Activated CD8-positive, alpha-beta memory T cell treated with anti-CD3 and anti-CD28 coated beads, Interleukin-2, amount 50 U/mL, for 48 hours (primary cell): Measurements from ENCODE around the gene TIMP1.
"Not testable (repeated sequence)": the region's sequence is repeated elsewhere in the genome, so short reads cannot be mapped to it uniquely, and the experiment has no call there.

Experiments used
- DNase-seq: peaks from one replicate; pipeline ENCODE4 v3.0.0-alpha.2; 2020

TIMP1 gene

DNA sequence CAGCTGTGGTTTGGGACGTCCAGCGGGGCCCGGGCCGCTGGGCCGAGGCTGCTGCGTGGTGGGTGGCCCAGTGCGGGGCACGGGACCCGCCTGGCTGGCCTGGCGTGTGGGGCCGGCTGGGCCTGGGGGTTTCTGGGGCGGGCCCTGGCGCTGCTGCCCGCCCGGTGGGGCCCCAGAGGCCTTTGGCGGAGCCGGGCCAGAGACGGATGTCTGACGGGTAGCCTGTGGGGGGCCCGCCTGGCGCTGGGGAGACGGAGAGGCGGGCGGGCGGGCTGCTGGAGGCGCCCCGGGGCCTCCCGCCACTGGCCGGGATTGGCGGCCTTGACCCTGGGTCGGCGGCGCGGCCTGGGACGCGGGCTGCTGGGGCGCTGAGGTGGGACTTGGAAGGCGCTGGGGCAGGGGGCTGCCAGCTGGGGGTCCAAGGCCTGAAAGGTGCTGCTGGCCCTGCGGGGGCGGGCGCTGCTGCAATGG is 8.1 kb upstream of the TIMP1 start:
- no peak for DNase-seq

DNA sequence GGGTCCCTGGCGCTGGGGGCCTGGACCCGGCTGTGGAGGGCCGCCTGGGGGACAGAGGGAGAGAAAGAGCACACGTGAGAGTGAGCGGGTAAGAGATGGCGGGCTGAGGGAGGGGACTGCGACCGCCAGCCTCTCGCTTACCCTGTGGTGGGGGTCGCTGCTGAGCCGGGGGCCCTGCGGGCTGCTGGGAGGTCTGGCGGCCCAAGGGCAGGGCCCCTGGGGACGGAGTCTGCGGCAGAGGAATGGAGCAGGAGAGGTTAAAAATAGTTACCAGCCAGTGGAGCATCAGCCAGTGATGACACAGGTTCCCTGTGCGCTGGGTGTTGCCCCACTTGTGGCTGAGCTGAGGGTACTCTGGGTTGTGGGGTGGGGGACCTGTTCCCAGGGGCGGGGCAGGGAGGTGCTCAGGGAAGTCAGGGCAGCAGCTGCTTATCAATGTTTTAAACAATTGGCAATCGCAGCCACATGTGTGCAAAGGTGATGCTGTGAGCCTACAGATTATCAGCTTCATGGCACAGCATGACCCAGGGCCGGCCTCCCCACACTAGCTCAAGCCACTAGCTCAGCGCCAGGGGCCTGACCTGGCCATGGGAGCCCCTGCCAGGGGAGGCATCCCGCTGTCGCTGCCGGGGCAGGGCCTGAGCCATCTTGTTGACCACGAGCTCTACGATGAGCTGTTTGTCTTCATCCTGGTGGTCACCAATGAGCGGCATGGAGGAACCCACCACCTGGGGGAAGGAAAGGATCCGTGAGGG is 7.5 kb upstream of the TIMP1 start:
- no peak for DNase-seq

DNA sequence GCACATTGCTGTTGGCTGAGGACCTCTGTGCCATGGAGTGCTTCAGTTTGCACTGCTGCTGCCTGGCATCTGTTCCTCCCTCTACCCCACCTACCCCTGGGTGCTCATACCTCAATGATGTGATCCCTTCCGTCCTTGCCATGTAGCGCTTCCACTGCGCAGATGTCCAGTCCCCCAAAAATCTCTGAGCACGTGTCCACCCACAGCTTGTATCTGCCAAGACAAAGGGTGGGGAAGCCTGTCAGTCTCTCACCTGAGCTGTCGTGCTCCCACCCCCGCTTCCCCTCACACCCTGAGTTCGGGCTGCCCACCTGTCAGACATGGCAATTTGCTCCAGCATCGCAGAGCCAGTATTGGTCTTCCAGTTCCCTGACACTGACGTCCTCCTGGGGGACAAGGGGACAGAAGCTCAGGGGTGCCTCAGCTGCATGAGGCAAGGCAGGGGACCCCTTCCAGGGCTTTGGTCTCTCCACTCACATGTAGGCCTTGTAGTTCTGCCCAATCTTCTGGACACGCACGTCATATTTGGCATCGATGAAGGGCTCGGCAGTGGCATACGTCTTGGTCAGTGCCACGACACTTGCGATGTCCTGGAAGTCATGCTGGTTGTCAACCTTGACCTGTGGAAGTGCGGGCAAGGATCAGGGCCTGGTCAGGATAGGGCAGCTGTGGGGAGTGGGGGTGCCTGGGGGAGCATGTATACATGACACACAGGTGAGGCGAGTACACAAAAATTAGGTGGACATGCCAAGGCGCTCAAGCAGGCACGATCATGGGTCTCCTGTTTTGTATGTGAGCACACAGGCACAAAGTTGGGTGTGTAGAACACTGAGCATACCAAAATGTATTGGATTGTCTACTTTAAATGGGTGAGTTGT is 6.0 kb upstream of the TIMP1 start:
- no peak for DNase-seq

DNA sequence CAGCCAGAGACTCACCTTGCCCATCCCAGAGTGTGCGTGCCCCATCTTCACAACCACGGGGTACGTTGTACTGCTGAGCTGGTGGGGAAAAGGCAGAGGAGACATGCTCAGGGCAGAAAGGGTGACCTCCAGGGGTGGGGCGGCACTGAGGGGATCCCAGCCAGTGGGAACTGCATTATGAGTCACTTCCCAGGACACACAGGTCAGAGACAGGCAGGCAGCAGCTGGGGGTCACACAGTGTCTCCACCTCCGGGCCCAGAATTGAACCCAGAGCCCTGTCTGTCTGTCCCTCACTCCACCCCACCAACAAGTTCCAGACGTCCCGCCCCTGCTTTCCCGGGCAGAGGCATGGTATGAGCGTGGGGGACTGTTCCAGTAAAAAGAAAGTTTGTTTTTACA is 4.8 kb upstream of the TIMP1 start:
- no peak for DNase-seq

DNA sequence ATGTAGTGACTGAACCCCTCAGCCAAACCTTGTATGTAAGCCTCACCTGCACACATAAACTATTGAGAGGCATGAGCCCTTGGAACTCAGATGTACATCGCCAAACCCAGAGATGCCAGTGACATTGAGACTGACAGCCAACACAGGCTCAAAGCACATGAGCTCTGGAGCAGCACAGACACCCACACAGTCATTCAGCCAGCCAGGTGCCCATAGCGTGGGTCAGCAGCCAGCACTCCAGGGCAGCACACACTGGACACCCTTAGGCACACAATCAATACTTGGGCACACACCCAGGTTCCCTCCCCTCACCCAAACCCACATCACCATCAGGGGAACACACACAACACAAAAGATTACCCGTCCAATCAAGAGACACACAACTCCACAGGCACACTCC is 4.3 kb upstream of the TIMP1 start:
- DNase-seq: no peak

DNA sequence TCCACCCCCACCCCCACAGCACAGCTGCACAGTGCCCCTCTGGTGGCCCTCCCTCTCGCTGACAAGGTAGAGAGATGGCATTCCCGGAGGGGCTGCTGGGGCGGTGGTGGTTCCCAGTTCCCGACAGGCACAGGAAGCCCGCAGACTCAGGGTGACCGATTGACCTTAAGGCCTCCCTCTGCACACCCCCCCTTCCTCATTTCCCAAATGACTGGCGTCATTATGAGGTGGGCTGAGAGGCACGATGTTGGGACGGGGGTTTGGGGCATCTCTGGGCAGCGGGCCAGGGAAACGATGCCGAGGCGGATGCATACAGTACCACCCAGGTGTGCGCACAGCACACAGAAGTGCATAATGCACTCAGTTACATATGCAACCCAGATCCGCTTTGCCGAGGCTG is 3.5 kb upstream of the TIMP1 start:
- no peak for DNase-seq

DNA sequence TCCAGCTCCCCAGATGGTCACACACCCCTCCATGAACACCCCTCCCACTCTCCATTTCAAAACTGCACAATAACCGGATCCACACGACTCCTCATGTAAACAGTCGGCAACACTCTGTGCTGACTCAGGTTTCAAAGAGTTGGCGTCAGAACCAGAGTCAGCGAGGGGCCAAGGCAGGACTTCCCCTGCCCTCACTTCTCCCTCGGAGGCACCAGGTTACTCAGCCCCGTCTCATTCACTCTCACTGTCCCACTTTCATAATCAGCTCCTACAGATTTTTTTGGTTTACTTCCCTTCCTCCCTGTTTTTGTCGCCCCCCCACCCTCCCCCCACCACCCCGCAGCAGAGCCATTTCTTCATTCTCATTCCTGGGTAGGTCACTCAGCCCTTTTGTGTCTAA is 2.7 kb upstream of the TIMP1 start:
- no peak for DNase-seq

DNA sequence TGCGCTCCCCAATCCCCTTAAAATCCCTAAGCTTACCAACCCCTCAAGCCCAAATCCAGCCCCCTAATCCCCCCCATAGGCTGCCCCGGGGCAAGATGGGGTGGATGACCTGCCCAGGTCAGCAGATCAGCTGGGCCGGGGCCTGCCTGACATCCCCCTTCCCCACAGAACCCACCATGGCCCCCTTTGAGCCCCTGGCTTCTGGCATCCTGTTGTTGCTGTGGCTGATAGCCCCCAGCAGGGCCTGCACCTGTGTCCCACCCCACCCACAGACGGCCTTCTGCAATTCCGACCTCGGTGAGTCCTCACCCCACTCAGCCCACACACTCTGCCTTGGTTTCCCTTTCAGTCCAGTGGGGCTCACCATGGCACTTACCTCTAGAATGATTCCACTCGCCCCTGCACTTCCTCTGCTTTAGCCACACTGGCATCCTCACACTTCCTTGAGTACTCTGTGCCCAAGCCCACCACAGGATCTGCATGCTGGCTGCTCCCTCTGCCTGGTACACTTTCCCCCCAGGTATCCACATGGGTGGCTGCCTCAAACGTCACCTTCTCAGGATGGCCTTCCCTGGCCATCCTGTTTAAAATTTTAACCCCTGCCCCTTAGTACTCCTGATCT is 1.1 kb downstream of the TIMP1 start:
- no peak for DNase-seq

DNA sequence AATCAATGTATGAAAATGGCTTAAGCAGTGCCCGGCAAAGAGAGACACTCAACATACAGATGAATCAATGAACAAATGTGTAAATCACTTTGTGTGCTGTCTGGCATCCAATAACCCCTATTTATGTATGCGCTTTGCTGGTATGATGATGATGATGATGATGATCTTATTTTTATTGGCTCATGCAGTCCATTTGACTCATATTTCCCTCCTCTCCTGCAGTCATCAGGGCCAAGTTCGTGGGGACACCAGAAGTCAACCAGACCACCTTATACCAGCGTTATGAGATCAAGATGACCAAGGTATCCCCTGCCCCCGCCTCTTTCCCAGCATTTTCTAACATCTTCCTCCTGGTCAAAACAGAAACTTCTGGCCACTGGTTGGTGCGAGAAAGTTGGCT is 2.5 kb downstream of the TIMP1 start:
- DNase-seq: no peak

DNA sequence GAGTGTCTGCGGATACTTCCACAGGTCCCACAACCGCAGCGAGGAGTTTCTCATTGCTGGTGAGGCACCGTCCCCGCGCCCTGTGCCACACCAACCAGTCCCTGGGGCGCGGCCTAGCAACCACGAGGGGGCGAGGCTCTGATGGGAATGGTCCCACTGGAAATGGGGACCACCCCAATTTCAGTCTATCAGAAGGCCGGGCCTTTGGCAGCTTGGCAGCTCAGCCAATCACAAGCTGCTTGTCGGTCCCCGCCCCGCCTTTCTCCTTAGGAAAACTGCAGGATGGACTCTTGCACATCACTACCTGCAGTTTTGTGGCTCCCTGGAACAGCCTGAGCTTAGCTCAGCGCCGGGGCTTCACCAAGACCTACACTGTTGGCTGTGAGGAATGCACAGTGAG is 3.0 kb downstream of the TIMP1 start:
- no peak for DNase-seq

DNA sequence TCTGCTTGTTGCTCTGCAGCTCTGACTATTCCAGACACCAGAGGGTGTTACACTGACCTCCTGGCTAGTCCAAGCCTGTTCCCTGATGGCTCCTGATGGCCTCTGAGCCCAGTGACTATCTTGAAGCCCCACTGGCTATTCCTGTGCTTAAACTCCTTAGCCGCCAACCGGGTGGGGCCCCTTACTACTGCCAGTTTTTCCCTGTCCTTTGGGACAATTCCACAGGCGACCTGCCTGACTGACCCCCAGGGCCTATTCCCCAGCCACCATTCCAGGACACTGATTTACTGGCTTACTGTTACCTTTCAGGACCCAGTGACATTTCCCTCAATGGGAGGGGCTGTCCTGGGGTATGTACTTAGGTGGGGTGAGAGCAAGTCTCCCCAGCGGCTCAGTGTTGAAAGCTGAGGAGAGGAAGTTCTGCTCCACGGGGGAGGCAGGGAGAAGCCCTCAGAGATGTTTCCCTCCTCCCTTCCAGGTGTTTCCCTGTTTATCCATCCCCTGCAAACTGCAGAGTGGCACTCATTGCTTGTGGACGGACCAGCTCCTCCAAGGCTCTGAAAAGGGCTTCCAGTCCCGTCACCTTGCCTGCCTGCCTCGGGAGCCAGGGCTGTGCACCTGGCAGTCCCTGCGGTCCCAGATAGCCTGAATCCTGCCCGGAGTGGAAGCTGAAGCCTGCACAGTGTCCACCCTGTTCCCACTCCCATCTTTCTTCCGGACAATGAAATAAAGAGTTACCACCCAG is 4.0 kb downstream of the TIMP1 start:
- no peak for DNase-seq

DNA sequence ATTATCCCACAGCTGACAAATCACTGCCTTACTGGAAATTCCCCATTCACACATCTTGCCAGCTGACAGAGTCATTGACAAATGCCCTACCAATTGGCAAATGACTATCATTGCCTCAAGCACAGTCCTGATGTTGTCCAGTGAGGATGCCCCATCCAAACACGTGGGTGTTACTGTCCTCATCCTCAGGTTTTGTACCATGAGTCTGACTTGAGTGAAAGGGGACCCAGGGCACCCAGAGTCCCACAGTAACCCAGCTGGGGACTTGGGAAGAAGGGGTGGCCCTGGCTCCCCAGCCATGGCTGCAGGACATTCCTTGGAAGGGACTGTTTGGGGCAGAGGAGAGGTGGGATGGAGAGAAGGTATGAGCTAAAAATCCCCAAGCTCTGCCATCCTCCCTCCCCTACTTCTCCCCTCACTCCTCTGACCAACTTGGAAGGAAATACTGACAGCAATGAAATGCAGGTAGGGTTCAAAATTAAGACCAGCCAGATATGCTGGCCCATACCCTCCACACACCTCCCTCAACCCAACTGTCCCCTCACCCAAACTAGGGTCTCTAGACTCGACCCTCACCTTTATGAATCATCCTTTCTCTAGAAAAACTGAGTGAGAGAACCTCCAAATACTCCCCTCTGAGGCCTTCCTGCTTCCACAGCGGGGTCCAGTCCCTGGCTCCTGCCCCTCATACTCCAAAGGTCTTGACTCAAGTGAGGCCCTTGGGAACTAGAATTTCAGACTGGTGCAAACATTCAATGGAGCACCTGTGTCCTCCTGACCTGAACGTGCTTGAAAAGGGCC is 5.1 kb downstream of the TIMP1 start:
- no peak for DNase-seq

DNA sequence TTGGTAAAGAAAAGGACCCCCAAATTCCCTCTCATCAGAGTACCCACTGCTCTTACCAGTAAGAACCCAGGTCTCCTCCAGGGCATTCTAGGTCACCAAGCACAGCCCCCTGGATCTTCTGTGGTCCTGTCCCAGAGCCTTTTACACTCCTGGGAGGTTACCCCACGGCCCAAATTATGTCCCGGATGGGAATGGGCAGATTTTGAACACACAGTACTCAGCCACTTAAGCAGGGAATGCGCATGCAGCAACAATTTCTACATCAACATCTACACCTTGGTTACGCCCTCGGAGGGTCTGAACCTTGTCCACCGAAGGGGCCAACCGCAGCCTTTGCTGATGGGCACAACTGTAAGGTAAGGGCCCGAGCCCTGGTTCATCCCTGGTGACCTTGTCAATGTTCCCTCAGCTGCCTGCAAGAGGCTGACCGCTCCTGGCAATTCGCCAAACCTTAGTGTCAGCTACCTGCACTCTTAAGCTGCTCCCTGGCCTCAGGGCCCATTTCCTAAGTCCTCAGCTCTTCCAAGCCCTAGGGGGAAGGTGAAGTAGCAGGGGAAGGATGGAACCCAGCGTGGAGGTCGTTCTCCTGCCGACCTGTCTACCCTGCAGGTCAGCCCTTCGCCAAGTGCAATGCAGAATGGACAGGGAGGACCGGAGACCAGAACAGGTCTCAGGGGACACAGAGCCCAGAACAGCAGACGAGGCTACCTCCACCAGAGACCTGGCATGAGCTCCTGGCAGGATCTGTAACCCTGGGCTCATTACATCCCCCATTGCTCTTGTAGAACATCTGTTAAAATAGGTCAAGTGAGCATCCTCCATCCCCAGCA is 5.9 kb downstream of the TIMP1 start:
- DNase-seq: no peak

DNA sequence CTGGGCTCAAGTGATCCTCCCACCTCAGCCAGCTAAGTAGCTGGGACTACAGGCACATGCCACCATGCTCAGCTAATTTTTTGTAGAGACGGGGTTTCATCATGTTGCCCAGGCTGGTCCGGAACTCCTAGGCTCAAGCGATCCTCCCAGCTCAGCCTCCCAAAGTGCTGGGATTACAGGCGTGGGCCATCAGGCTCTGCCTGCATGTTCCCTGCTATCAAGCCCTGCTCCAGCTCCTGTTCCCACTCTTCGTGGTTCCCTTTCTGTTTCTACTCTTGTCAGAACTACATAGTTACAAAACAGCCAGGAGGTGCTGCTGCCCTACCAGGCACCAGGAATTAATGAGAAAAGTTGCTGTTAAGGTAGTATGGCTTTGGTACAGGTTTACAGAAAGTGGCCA is 8.7 kb downstream of the TIMP1 start:
- DNase-seq: no peak

DNA sequence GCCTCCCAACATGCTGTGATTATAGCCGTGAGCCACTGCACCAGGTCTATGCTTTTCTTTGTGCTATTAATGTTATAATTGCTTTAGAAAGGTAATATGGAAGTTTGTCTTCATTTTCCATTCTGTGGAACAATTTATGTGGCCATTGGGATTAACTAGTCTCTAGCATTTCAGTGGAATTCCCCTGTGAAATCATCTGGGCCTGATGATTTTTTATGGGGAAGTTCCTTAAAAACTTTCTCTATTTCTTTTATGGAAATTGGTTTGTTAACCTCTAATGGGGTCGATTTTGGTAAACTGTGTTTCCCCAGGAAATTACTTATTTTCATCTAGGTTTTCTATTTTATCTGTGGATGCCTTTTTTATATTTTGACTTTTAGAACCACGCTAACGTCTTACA is 11.3 kb downstream of the TIMP1 start:
- DNase-seq: no peak

DNA sequence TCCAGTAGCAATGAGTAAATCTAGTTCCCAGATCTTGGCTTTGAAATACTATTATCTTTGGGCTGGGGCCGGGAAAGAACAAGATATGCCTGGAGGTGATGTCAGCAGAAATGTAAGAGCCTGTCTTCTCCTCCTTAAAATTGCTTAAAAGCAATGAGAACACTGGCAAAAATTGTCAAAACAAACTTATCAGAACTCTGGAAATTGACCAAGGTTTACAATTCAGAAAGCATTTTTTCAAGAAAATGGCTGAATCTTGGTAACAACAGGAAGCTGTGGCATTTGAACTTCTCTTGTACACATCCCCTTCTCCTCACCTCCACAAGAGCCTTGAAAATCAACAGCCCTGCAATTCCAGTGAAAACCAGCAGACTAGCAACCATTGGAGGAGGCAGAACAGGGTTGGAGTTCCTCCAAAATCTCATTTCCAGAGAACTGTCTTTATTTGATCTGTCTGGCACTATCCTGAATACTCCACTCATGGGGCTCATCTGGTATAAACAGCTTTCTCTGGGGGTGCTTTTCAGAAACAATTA is 13.5 kb downstream of the TIMP1 start:
- DNase-seq: no peak

DNA sequence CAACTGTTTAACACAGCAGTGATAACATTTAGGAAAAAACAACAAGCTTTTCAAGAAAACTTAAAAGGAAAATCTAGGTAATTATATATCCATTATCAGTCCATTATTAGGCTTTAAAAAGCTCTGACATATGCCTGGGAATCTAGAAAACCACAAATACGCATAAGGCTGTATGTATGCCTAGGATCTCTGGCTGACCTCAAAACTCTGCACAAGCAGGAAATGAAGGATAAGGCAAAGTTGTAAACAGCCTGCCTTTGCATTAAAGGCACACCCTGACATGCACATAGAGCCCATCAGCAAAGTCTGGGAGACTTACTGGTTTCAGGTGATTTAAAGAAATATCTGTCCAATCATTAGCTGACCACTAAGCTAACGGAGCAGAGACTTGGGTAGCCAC is 14.0 kb downstream of the TIMP1 start:
- DNase-seq: no peak

DNA sequence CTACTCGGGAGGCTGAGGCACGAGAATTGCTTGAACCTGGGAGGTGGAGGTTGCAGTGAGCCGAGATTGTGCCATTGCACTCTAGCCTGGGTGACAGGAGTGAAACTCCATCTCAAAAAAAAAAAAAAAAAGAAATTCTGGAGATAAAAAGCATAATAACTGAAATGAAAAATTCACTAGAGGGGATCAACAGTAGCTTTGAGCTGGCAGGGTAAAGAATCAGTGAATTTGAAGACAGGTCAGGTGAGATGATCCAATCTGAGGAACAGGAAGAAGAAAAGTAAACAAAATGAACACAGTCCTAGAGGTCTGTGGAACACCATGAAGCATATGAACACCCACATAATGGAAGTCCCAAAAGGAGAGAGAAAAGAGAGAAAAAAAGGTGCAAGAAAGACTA is 15.0 kb downstream of the TIMP1 start:
- DNase-seq: no peak

DNA sequence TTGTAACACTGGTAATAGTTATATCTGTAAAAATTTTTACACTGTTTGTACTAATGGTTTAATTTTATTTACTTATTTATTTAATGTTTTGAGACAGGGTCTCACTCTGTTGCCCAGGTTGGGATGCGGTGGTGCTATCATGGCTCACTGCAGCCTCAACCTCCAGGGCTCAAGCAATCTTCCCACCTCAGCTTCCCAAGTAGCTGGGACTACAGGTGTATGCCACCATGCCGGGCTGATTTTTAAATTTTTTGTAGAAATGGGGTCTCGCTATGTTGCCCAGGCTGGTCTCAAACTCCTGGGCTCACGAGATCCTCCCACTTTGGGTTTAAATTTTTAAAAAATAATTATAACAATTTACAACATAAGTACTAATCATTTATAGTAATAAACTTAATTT is 20.9 kb downstream of the TIMP1 start:
- not testable (repeated sequence) for DNase-seq

DNA sequence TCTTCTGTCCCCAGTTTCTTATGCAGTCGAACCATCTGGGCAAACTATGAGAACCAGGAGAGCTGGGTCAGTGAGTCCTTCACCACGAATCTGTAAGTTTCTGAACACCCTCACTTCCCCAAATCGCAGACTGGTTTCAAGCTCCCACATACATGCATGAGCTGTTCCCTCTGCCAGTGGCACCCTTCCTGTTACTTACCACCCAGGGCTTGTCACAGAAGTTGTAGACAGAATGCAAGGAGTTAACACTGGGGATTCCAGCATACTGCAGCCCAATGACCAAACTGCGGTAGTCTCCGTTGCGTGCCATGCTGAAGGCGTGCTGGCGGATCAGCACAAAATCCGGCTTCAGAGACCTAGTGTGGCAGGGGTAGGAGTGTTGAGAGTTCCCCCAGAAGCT is 22.8 kb downstream of the TIMP1 start:
- DNase-seq: no peak

DNA sequence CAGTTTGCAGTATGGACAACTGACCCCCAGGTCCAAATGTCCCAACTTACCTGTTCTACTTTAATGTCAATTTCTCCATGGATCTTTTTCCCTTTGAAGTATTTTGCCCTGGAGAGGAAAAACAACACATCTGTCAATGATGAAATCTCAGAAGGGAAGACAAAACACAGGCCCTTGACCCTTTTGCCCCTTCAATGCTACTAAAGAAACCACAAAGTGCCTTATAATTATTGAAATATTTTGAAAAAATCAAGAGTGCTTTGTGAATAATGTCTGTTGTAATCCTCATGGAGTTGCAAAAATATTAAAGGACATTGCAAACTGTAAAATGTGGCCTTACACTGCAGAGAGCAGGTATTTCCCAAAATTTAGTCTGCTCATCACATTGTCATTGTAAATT is 24.9 kb downstream of the TIMP1 start:
- no peak for DNase-seq
